ENCODE data around the gene KCTD17.

- TF ChIP-seq POLR2A (IDR thresholded peaks at IDR 0.05) = no peak
- TF ChIP-seq CTCF (IDR thresholded peaks at IDR 0.05) = no peak
Observed at GRCh38 chr22:37101311-37102066, 49.9 kb downstream of the KCTD17 start.
